ENCODE measurements around the gene PURB.

The PURB gene

GRCh38 chr7:44899443-44899842 is 14.1 kb upstream of the PURB start:
- Histone ChIP-seq H2AFZ (ENCODE audit: low read length) (no peak overlapping the region), H4K20me1 (ENCODE audit: insufficient read depth, low read length, poor library complexity, severe bottlenecking) (no peaks in the 10 kb centered on the region), H3K4me2 (ENCODE audit: low read depth, low read length, poor library complexity, severe bottlenecking) (no peak overlapping the region), H3K27me3 (ENCODE audit: insufficient read depth, low read length, poor library complexity, severe bottlenecking) (no peaks in the 10 kb centered on the region), H3K4me3 (ENCODE audit: low read length, poor library complexity, severe bottlenecking) (no peak overlapping the region), H3K36me3 (ENCODE audit: insufficient read depth, low read length) (no peaks in the 10 kb centered on the region), H3K79me2 (ENCODE audit: insufficient read depth, low read length) (no peaks in the 10 kb centered on the region), H3K4me1 (ENCODE audit: insufficient read depth, low read length, poor library complexity, severe bottlenecking) (peaks cover 6% of the 10 kb centered on the region), H3K9ac (ENCODE audit: low read depth, low read length, poor library complexity, severe bottlenecking) (no peak overlapping the region), H3K9me3 (ENCODE audit: insufficient read depth, low read depth, low read length) (no peaks in the 10 kb centered on the region), H3K9me2 (replicated peaks; ENCODE audit: low read depth, low read length) (no peaks in the 10 kb centered on the region), H3F3A (ENCODE audit: low read depth) (no peaks in the 10 kb centered on the region)
- TF ChIP-seq EZH2phosphoT487 (IDR thresholded peaks at IDR 0.05; ENCODE audit: borderline replicate concordance) (no peak), CTCF (conservative IDR thresholded peaks at IDR 0.05; ENCODE audit: low read length) (no peak)

GRCh38 chr7:44898039-44898438 is 12.7 kb upstream of the PURB start:
- no peaks in the 10 kb centered on the region for H3K36me3 ChIP-seq (ENCODE audit: insufficient read depth, low read length)
- no peak overlapping the region for H2AFZ ChIP-seq (ENCODE audit: low read length)
- H3K9ac ChIP-seq (ENCODE audit: low read depth, low read length, poor library complexity, severe bottlenecking) = no peak overlapping the region
- no peaks in the 10 kb centered on the region for H3K9me2 ChIP-seq (replicated peaks; ENCODE audit: low read depth, low read length)
- peaks cover 6% of the 10 kb centered on the region for H3K4me1 ChIP-seq (ENCODE audit: insufficient read depth, low read length, poor library complexity, severe bottlenecking)
- no peaks in the 10 kb centered on the region for H4K20me1 ChIP-seq (ENCODE audit: insufficient read depth, low read length, poor library complexity, severe bottlenecking)
- no peak overlapping the region for H3K4me3 ChIP-seq (ENCODE audit: low read length, poor library complexity, severe bottlenecking)
- TF ChIP-seq EZH2phosphoT487 (IDR thresholded peaks at IDR 0.05; ENCODE audit: borderline replicate concordance) (no peak), CTCF (conservative IDR thresholded peaks at IDR 0.05; ENCODE audit: low read length) (no peak)
- no peaks in the 10 kb centered on the region for H3K27me3 ChIP-seq (ENCODE audit: insufficient read depth, low read length, poor library complexity, severe bottlenecking)
- no peaks in the 10 kb centered on the region for H3F3A ChIP-seq (ENCODE audit: low read depth)
- H3K9me3 ChIP-seq (ENCODE audit: insufficient read depth, low read depth, low read length) = no peaks in the 10 kb centered on the region
- H3K4me2 ChIP-seq (ENCODE audit: low read depth, low read length, poor library complexity, severe bottlenecking) = no peak overlapping the region
- H3K79me2 ChIP-seq (ENCODE audit: insufficient read depth, low read length) = no peaks in the 10 kb centered on the region

- Histone ChIP-seq H3K27me3 (ENCODE audit: insufficient read depth, low read length, poor library complexity, severe bottlenecking) (no peaks in the 10 kb centered on the region), H3K9ac (ENCODE audit: low read depth, low read length, poor library complexity, severe bottlenecking) (no peak overlapping the region), H3K9me3 (ENCODE audit: insufficient read depth, low read depth, low read length) (no peaks in the 10 kb centered on the region), H2AFZ (ENCODE audit: low read length) (no peak overlapping the region), H4K20me1 (ENCODE audit: insufficient read depth, low read length, poor library complexity, severe bottlenecking) (no peaks in the 10 kb centered on the region), H3K36me3 (ENCODE audit: insufficient read depth, low read length) (no peaks in the 10 kb centered on the region), H3K79me2 (ENCODE audit: insufficient read depth, low read length) (no peaks in the 10 kb centered on the region), H3K9me2 (replicated peaks; ENCODE audit: low read depth, low read length) (no peaks in the 10 kb centered on the region), H3K4me1 (ENCODE audit: insufficient read depth, low read length, poor library complexity, severe bottlenecking) (peaks cover 6% of the 10 kb centered on the region), H3K4me2 (ENCODE audit: low read depth, low read length, poor library complexity, severe bottlenecking) (no peak overlapping the region), H3F3A (ENCODE audit: low read depth) (no peaks in the 10 kb centered on the region), H3K4me3 (ENCODE audit: low read length, poor library complexity, severe bottlenecking) (no peak overlapping the region)
- TF ChIP-seq EZH2phosphoT487 (IDR thresholded peaks at IDR 0.05; ENCODE audit: borderline replicate concordance) (no peak), CTCF (conservative IDR thresholded peaks at IDR 0.05; ENCODE audit: low read length) (no peak)
Observed at GRCh38 chr7:44897309-44897708, 12.0 kb upstream of the PURB start.
